ENCODE data around the gene C3orf33.

GRCh38 chr3:155805204-155805801 lies 775 bp downstream of the C3orf33 start:
- TF ChIP-seq POLR2A (IDR thresholded peaks at IDR 0.05; ENCODE audit: low read length) = no peak
- no peak for TF ChIP-seq GATA1 (IDR thresholded peaks at IDR 0.05; ENCODE audit: low read depth, low read length)

Data from erythroblast (primary cell).